ENCODE results near the gene SLC4A8.
A peak's percentile ranks its signal among the peaks of the same experiment; 100 is the strongest.

SLC4A8 gene

DNA sequence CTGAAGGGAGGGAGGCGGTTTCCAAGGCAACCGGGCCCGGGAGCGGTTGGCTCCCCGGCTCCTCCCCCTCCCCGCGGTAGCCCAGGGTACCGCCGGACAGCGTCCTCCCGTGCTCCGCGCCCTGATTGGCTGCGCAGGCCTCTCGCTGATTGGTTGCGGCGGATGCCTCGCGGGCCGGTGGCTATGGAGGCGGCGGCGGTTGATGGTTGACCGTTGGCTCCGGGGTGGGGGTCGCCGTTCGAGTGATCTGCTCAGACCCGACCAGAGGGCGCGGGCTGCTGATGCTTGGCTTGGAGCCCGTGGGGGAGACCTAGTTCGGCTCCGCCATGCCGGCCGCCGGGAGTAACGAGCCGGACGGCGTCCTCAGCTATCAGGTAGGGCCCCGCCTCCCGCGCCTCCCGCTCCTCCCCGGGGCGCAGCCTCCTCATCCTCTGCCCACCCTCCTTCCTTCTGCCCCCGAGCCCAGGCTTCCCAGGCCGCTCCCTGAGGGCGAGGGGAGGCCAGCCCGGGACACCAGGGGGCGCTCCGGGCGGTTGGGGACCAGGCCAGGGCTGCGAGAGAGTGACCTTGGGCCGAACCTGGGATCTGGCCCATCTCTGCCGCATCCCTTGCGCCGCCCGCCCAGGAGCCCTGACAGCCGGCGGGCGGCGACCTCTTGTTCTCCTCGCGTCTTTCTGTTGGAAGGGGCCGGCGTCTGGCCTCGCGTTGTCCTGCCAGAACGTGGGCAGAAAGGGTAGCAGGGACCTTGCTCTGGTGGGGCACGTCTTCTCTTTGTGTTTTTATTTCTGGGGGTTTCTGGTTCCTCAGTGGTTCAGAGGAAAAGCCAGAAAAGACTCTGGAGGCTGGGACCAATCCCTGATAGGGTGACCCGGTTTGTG lies at the start of gene SLC4A8:
TSS of gene SLC4A8 (plus strand) at position 170 of the 878 bp plus-strand sequence. CDS start at position 327, 157 bp downstream.
- H3K4me1 ChIP-seq (ENCODE audit: control insufficient read depth, insufficient read depth, low read length, unreplicated experiment) = peaks cover 4% of the 10 kb centered on the region
- H3K79me2 ChIP-seq (ENCODE audit: control insufficient read depth, insufficient read depth, low read length, unreplicated experiment) = no peaks in the 10 kb centered on the region
- H2AFZ ChIP-seq (ENCODE audit: low read length, unreplicated experiment) = peak within 1 kb of the TSS; percentile 86
- H3K27me3 ChIP-seq (ENCODE audit: insufficient read depth, low read length) = 0 out of 2 replicates have a peak, but pooled peaks cover 3% of the 10 kb centered on the region
- H3K27ac ChIP-seq (ENCODE audit: low read depth, low read length) = no peak within 1 kb of the TSS
- H3K36me3 ChIP-seq (ENCODE audit: insufficient read depth, low read length) = no peaks in the 10 kb centered on the region
- H3K4me3 ChIP-seq (ENCODE audit: low read depth, low read length) = peak within 1 kb of the TSS; percentile 81

DNA sequence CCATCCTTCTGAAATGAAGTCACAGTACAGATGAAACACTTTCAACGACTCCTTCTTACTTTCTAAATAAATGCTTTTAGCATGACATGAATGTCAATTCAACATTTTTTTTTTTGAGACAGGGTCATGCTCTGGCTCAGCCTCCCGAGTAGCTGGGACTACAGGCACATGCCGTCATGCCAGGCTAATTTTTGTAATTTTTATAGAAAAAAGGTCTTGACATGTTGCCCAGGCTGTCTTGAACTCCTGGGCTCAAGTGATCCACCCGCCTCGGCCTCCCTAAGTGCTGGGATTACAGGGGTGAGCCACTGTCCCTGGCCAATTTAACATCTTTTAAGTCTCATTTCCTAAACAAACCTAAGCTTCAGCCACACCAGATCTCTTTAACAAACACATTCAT lies 49.8 kb upstream of the SLC4A8 start:
- Histone ChIP-seq H3K27ac (ENCODE audit: low read depth, low read length) (no peak overlapping the region), H3K79me2 (ENCODE audit: control insufficient read depth, insufficient read depth, low read length, unreplicated experiment) (no peaks in the 10 kb centered on the region), H3K36me3 (ENCODE audit: insufficient read depth, low read length) (no peaks in the 10 kb centered on the region), H3K27me3 (ENCODE audit: insufficient read depth, low read length) (no peaks in the 10 kb centered on the region), H3K4me3 (ENCODE audit: low read depth, low read length) (no peak overlapping the region), H2AFZ (ENCODE audit: low read length, unreplicated experiment) (no peak overlapping the region), H3K4me1 (ENCODE audit: control insufficient read depth, insufficient read depth, low read length, unreplicated experiment) (peaks cover 19% of the 10 kb centered on the region)

GRCh38 chr12:51377099-51377984 lies 47.3 kb upstream of the SLC4A8 start:
- Histone ChIP-seq H3K79me2 (ENCODE audit: control insufficient read depth, insufficient read depth, low read length, unreplicated experiment) (no peaks in the 10 kb centered on the region), H3K27me3 (ENCODE audit: insufficient read depth, low read length) (no peaks in the 10 kb centered on the region), H3K4me1 (ENCODE audit: control insufficient read depth, insufficient read depth, low read length, unreplicated experiment) (peaks cover 7% of the 10 kb centered on the region), H3K36me3 (ENCODE audit: insufficient read depth, low read length) (no peaks in the 10 kb centered on the region), H3K4me3 (ENCODE audit: low read depth, low read length) (no peak overlapping the region), H2AFZ (ENCODE audit: low read length, unreplicated experiment) (no peak overlapping the region), H3K27ac (ENCODE audit: low read depth, low read length) (no peak overlapping the region)

DNA sequence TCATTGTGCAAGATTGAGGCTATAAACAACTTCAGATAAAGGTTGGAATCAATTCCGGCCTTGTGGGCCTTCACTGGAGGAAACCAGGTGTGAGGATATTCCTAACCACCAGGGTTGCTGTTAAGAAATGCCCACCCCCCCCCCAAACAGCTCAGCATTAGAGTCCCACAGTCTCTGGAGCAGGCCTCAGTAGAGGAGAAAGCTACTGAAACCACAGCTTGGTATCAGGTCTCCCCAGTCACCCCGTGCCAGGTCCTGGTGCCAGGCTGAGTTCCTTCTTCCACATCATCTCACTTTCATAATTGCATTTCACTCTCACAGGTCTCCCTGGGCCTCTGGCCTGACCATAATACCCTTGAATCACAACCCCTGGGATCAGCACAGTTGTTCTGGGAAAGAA lies 45.9 kb upstream of the SLC4A8 start:
- Histone ChIP-seq H2AFZ (ENCODE audit: low read length, unreplicated experiment) (no peak overlapping the region), H3K27ac (ENCODE audit: low read depth, low read length) (no peak overlapping the region), H3K27me3 (ENCODE audit: insufficient read depth, low read length) (no peaks in the 10 kb centered on the region), H3K36me3 (ENCODE audit: insufficient read depth, low read length) (no peaks in the 10 kb centered on the region), H3K4me3 (ENCODE audit: low read depth, low read length) (no peak overlapping the region), H3K4me1 (ENCODE audit: control insufficient read depth, insufficient read depth, low read length, unreplicated experiment) (peaks cover 4% of the 10 kb centered on the region), H3K79me2 (ENCODE audit: control insufficient read depth, insufficient read depth, low read length, unreplicated experiment) (no peaks in the 10 kb centered on the region)

GRCh38 chr12:51379571-51379970 lies 45.1 kb upstream of the SLC4A8 start:
- Histone ChIP-seq H3K36me3 (ENCODE audit: insufficient read depth, low read length) (no peaks in the 10 kb centered on the region), H2AFZ (ENCODE audit: low read length, unreplicated experiment) (no peak overlapping the region), H3K4me1 (ENCODE audit: control insufficient read depth, insufficient read depth, low read length, unreplicated experiment) (peaks cover 2% of the 10 kb centered on the region), H3K27me3 (ENCODE audit: insufficient read depth, low read length) (no peaks in the 10 kb centered on the region), H3K4me3 (ENCODE audit: low read depth, low read length) (no peak overlapping the region), H3K79me2 (ENCODE audit: control insufficient read depth, insufficient read depth, low read length, unreplicated experiment) (no peaks in the 10 kb centered on the region), H3K27ac (ENCODE audit: low read depth, low read length) (no peak overlapping the region)

- Histone ChIP-seq H3K27me3 (ENCODE audit: insufficient read depth, low read length) (no peaks in the 10 kb centered on the region), H3K4me1 (ENCODE audit: control insufficient read depth, insufficient read depth, low read length, unreplicated experiment) (no peaks in the 10 kb centered on the region), H3K79me2 (ENCODE audit: control insufficient read depth, insufficient read depth, low read length, unreplicated experiment) (no peaks in the 10 kb centered on the region), H3K4me3 (ENCODE audit: low read depth, low read length) (no peak overlapping the region), H3K27ac (ENCODE audit: low read depth, low read length) (no peak overlapping the region), H2AFZ (ENCODE audit: low read length, unreplicated experiment) (no peak overlapping the region), H3K36me3 (ENCODE audit: insufficient read depth, low read length) (no peaks in the 10 kb centered on the region)
Observed at GRCh38 chr12:51381226-51382079, 43.2 kb upstream of the SLC4A8 start.

DNA sequence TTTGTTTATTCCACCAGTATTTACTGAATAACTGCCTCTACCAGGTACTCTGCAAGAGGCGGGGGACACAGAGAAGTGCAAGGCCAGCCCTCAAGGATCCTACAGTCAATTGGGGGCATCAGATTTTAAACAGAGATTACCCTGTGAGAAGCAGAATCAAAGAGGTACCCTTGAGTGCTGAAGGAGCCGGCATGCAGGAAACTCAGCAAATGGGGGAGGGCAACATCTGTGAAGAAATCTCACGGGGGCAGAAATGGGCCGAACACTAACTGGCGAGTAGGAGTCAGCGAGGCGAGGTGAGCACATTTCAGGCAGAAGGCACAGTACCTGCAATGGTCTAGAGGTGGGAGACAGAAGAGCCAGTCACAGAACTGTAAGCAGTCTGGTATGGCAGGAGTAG lies 42.5 kb upstream of the SLC4A8 start:
- Histone ChIP-seq H3K4me1 (ENCODE audit: control insufficient read depth, insufficient read depth, low read length, unreplicated experiment) (no peaks in the 10 kb centered on the region), H3K36me3 (ENCODE audit: insufficient read depth, low read length) (no peaks in the 10 kb centered on the region), H3K27me3 (ENCODE audit: insufficient read depth, low read length) (no peaks in the 10 kb centered on the region), H3K79me2 (ENCODE audit: control insufficient read depth, insufficient read depth, low read length, unreplicated experiment) (no peaks in the 10 kb centered on the region), H2AFZ (ENCODE audit: low read length, unreplicated experiment) (no peak overlapping the region), H3K4me3 (ENCODE audit: low read depth, low read length) (no peak overlapping the region), H3K27ac (ENCODE audit: low read depth, low read length) (no peak overlapping the region)

- no peak overlapping the region for H3K4me3 ChIP-seq (ENCODE audit: low read depth, low read length)
Observed at GRCh38 chr12:51383269-51383905, 41.2 kb upstream of the SLC4A8 start.

GRCh38 chr12:51386351-51386750 lies 38.3 kb upstream of the SLC4A8 start:
- no peak overlapping the region for H3K4me3 ChIP-seq (ENCODE audit: low read depth, low read length)
- H3K27me3 ChIP-seq (ENCODE audit: insufficient read depth, low read length) = peaks cover 7% of the 10 kb centered on the region; the same call in 1 of the 2 replicates
- no peak overlapping the region for H2AFZ ChIP-seq (ENCODE audit: low read length, unreplicated experiment)
- H3K27ac ChIP-seq (ENCODE audit: low read depth, low read length) = no peak overlapping the region
- H3K36me3 ChIP-seq (ENCODE audit: insufficient read depth, low read length) = no peaks in the 10 kb centered on the region
- no peaks in the 10 kb centered on the region for H3K79me2 ChIP-seq (ENCODE audit: control insufficient read depth, insufficient read depth, low read length, unreplicated experiment)
- peaks cover 12% of the 10 kb centered on the region for H3K4me1 ChIP-seq (ENCODE audit: control insufficient read depth, insufficient read depth, low read length, unreplicated experiment)

More at GRCh38 chr12:51383269-51383905, 41.2 kb upstream of the SLC4A8 start:
- Histone ChIP-seq H3K36me3 (ENCODE audit: insufficient read depth, low read length) (no peaks in the 10 kb centered on the region), H3K27me3 (ENCODE audit: insufficient read depth, low read length) (no peaks in the 10 kb centered on the region), H3K27ac (ENCODE audit: low read depth, low read length) (no peak overlapping the region), H3K4me1 (ENCODE audit: control insufficient read depth, insufficient read depth, low read length, unreplicated experiment) (peaks cover 6% of the 10 kb centered on the region), H2AFZ (ENCODE audit: low read length, unreplicated experiment) (no peak overlapping the region), H3K79me2 (ENCODE audit: control insufficient read depth, insufficient read depth, low read length, unreplicated experiment) (no peaks in the 10 kb centered on the region)

Measured in ACC112 (cell line).